Astrocyte of the spinal cord (primary cell): ENCODE data around the gene ARHGEF2.
A peak's percentile ranks its signal among the peaks of the same experiment; 100 is the strongest.

Experiments
- DNase-seq: peaks from one replicate; pipeline ENCODE4 v3.0.0; 2011; ENCODE audit warnings: low read depth, low spot score
- H3K4me3 ChIP-seq: 2 replicates; pipeline ENCODE4 v1.5.1; 2011; ENCODE audit warnings: low read depth, mild to moderate bottlenecking, low read length, moderate library complexity
- CTCF ChIP-seq: IDR thresholded peaks from 2 replicates; pipeline ENCODE4 v1.5.1; 2012; ENCODE audit warnings: low read depth, mild to moderate bottlenecking, low read length, inconsistent platforms
- in situ Hi-C: cut with HindIII; loops from 2 replicates; pipeline ENCODE4 v1.10.0; 2017; ENCODE audit warnings: low sequenced_read_pairs

ARHGEF2 gene

DNA sequence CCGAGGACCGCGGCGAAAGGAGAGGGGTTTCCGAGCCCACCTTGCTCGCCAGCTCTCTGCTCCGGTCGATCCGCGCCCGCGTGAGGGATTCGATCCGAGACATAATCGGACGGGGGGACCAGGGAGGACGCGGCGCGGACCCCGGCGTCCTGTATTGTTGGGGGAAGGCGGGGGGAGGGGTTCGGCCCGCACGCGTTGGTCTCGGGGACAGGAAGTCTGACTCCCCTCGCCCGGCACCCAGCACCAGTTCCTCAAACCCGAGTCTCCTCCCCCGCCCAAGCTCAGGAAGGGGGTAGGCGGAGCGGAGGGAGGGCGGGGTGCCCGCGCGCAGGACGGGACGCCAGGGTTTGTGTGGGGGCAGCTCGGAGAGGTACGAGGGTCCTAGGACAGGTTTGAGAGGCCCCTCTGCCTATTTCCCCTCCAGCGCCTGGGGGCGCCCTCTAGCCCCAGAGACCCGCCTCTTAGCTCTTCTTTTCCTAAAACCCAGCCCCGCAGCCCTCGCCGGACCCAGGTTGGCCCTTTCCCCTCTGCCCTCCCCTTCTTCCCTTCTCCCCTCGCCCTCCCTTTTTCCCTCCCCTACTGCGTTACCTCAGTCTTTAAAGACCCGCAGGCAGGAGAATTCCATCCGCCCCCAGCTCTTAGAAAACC lies at the start of gene ARHGEF2:
Gene ARHGEF2 (minus strand): TSS at position 223 of the 648 bp plus-strand sequence. CDS start 120 bp downstream, at position 103.
- TF ChIP-seq CTCF: peak; percentile 52
- in situ Hi-C loops: no loop called here
- DNase-seq: peak; percentile 65
- H3K4me3 ChIP-seq: peak within 1 kb of the TSS; percentile 93

DNA sequence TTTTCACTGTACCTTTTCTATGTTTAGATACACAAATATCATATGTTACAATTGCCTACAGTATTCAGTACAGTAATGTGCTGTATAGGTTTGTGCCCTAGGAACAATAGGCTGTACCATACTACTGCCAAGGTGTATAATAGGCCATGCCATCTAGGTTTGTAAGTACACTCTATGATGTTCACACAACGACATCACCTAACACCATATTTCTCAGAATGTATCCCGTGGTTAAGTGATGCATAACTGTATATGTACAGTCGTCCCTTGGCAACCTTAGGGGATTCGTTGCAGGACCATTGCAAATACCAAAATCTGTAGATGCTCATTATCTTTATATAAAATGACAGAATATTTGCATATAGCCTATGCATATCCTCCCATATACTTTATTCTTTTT lies 48.2 kb upstream of the ARHGEF2 start:
- in situ Hi-C loops: no loop called here
- no peak for DNase-seq
- no peak for TF ChIP-seq CTCF
- no peak overlapping the region for H3K4me3 ChIP-seq

- in situ Hi-C loops: no loop called here
- peak; percentile 51 for DNase-seq
- TF ChIP-seq CTCF: peak; percentile 88
- no peak overlapping the region for H3K4me3 ChIP-seq
Observed at GRCh38 chr1:156025876-156026275, 47.5 kb upstream of the ARHGEF2 start.

- in situ Hi-C loops: no loop called here
- H3K4me3 ChIP-seq: no peak overlapping the region
- TF ChIP-seq CTCF: no peak
- no peak for DNase-seq
Observed at GRCh38 chr1:156024801-156025200, 46.5 kb upstream of the ARHGEF2 start.

GRCh38 chr1:156021954-156022353 lies 43.6 kb upstream of the ARHGEF2 start:
- no peak overlapping the region for H3K4me3 ChIP-seq
- no peak for TF ChIP-seq CTCF
- no peak for DNase-seq
- in situ Hi-C loops: no loop called here

- in situ Hi-C loops: no loop called here
- no peak for DNase-seq
- H3K4me3 ChIP-seq: peak overlapping the region; percentile 76
- TF ChIP-seq CTCF: no peak
Observed at GRCh38 chr1:156021093-156021428, 42.7 kb upstream of the ARHGEF2 start.
